ENCODE results near the gene CYP1B1.
"Not testable (repeated sequence)": the region's sequence is repeated elsewhere in the genome, so short reads cannot be mapped to it uniquely, and the experiment has no call there.

Gene CYP1B1

GRCh38 chr2:38092196-38092902 lies 16.4 kb upstream of the CYP1B1 start:
- ATAC-seq (no peak), DNase-seq (no peak)
- Mint-ChIP-seq H3K27ac (no peak overlapping the region), H3K4me1 (peaks cover 48% of the 10 kb centered on the region), H3K27me3 (peaks cover 62% of the 10 kb centered on the region), H3K4me3 (no peak overlapping the region), H3K9me3 (no peaks in the 10 kb centered on the region)

GRCh38 chr2:38091760-38092159 lies 15.8 kb upstream of the CYP1B1 start:
- Mint-ChIP-seq H3K4me3 (no peak overlapping the region), H3K9me3 (no peaks in the 10 kb centered on the region), H3K4me1 (peaks cover 45% of the 10 kb centered on the region), H3K27me3 (peaks cover 65% of the 10 kb centered on the region), H3K27ac (peak overlapping the region in 1 of 2 donors; percentile 22)
- ATAC-seq (no peak), DNase-seq (no peak)

GRCh38 chr2:38090928-38091327 lies 15.0 kb upstream of the CYP1B1 start:
- Mint-ChIP-seq H3K4me1 (peaks cover 37% of the 10 kb centered on the region), H3K9me3 (no peaks in the 10 kb centered on the region), H3K4me3 (no peak overlapping the region), H3K27me3 (peaks cover 67% of the 10 kb centered on the region), H3K27ac (no peak overlapping the region)
- DNase-seq (no peak), ATAC-seq (no peak)

- H3K9me3 Mint-ChIP-seq, DNase-seq, H3K4me3 Mint-ChIP-seq, ATAC-seq, H3K27ac Mint-ChIP-seq: not testable (repeated sequence)
- Mint-ChIP-seq H3K27me3 (peaks cover 67% of the 10 kb centered on the region), H3K4me1 (peaks cover 30% of the 10 kb centered on the region)
These were observed 14.3 kb upstream of the CYP1B1 start for GRCh38 chr2:38090212-38090611.

- not testable (repeated sequence) for H3K4me1 Mint-ChIP-seq, H3K27ac Mint-ChIP-seq, H3K9me3 Mint-ChIP-seq, DNase-seq, H3K4me3 Mint-ChIP-seq, ATAC-seq
- peaks cover 66% of the 10 kb centered on the region for H3K27me3 Mint-ChIP-seq
These were observed 10.2 kb upstream of the CYP1B1 start for GRCh38 chr2:38085998-38086698.

- H3K9me3 Mint-ChIP-seq, H3K4me3 Mint-ChIP-seq, DNase-seq, H3K27ac Mint-ChIP-seq, ATAC-seq, H3K4me1 Mint-ChIP-seq: not testable (repeated sequence)
- H3K27me3 Mint-ChIP-seq, result peaks cover 80% of the 10 kb centered on the region
These were observed 8.6 kb upstream of the CYP1B1 start for GRCh38 chr2:38084556-38084955.

- not testable (repeated sequence) for H3K4me3 Mint-ChIP-seq, H3K27ac Mint-ChIP-seq, ATAC-seq, H3K9me3 Mint-ChIP-seq, DNase-seq, H3K4me1 Mint-ChIP-seq
- peaks cover 65% of the 10 kb centered on the region for H3K27me3 Mint-ChIP-seq
These were observed 6.8 kb upstream of the CYP1B1 start for GRCh38 chr2:38082727-38083126.

- no peak for ATAC-seq
- Mint-ChIP-seq H3K27ac (no peak overlapping the region), H3K4me3 (no peak overlapping the region)
These were observed 4.4 kb upstream of the CYP1B1 start for GRCh38 chr2:38080346-38080745.

GRCh38 chr2:38079116-38080052 lies 3.4 kb upstream of the CYP1B1 start:
- ATAC-seq (no peak), DNase-seq (no peak)
- no peak overlapping the region for H3K4me3 Mint-ChIP-seq
- no peak overlapping the region for H3K27ac Mint-ChIP-seq
- H3K9me3 Mint-ChIP-seq, result no peaks in the 10 kb centered on the region
- H3K4me1 Mint-ChIP-seq, result peaks cover 30% of the 10 kb centered on the region
- peaks cover 54% of the 10 kb centered on the region for H3K27me3 Mint-ChIP-seq

More at GRCh38 chr2:38080346-38080745, 4.4 kb upstream of the CYP1B1 start:
- no peak for DNase-seq
- Mint-ChIP-seq H3K27me3 (peaks cover 54% of the 10 kb centered on the region), H3K4me1 (peaks cover 21% of the 10 kb centered on the region), H3K9me3 (no peaks in the 10 kb centered on the region)

- Mint-ChIP-seq H3K4me3 (peak overlapping the region; percentile 82 to 94), H3K4me1 (peaks cover 43% of the 10 kb centered on the region), H3K9me3 (no peaks in the 10 kb centered on the region), H3K27ac (peak overlapping the region; percentile 88 to 100), H3K27me3 (peaks cover 55% of the 10 kb centered on the region)
- ATAC-seq (no peak), DNase-seq (no peak)
These were observed 1.4 kb upstream of the CYP1B1 start for GRCh38 chr2:38077431-38077769.

GRCh38 chr2:38076710-38077430 lies 919 bp upstream of the CYP1B1 start:
- Mint-ChIP-seq H3K9me3 (no peaks in the 10 kb centered on the region), H3K27ac (peak overlapping the region; percentile 93 to 100), H3K27me3 (peaks cover 55% of the 10 kb centered on the region), H3K4me1 (peaks cover 43% of the 10 kb centered on the region), H3K4me3 (peak overlapping the region; percentile 82 to 94)
- DNase-seq (peak; percentile 86 to 88), ATAC-seq (peak; percentile 84)

GRCh38 chr2:38076152-38076709 lies 280 bp upstream of the CYP1B1 start:
- Mint-ChIP-seq H3K9me3 (no peaks in the 10 kb centered on the region), H3K27me3 (peaks cover 55% of the 10 kb centered on the region), H3K4me3 (peak overlapping the region; percentile 74 to 94), H3K4me1 (peaks cover 43% of the 10 kb centered on the region), H3K27ac (peak overlapping the region; percentile 93 to 100)
- ATAC-seq (peak; percentile 78), DNase-seq (peak; percentile 74 to 79)

GRCh38 chr2:38074764-38075506 lies 1.0 kb downstream of the CYP1B1 start:
- Mint-ChIP-seq H3K9me3 (no peaks in the 10 kb centered on the region), H3K4me1 (peaks cover 43% of the 10 kb centered on the region), H3K27ac (peak overlapping the region; percentile 61 to 100), H3K4me3 (peak overlapping the region; percentile 74 to 94), H3K27me3 (peaks cover 42% of the 10 kb centered on the region)
- ATAC-seq (no peak), DNase-seq (peak; percentile 37 to 55)

- Mint-ChIP-seq H3K27ac (peak overlapping the region; percentile 27 to 100), H3K27me3 (peaks cover 41% of the 10 kb centered on the region)
- DNase-seq, result peak; percentile 31 to 43
These were observed 1.7 kb downstream of the CYP1B1 start for GRCh38 chr2:38074058-38074763.

More at GRCh38 chr2:38074058-38074763, 1.7 kb downstream of the CYP1B1 start:
- Mint-ChIP-seq H3K9me3 (no peaks in the 10 kb centered on the region), H3K4me1 (peaks cover 43% of the 10 kb centered on the region), H3K4me3 (peak overlapping the region; percentile 74 to 94)
- no peak for ATAC-seq

Data from stimulated activated naive CD8-positive, alpha-beta T cell treated with anti-CD3 and anti-CD28 coated beads, Interleukin-15, amount 100 ng/mL, for 72 hours (primary cell).